NCI-H1105 treated with DMSO at 0.1 percent for 48 hours (cell line): ENCODE measurements around the gene ELAVL1.
"Not testable (repeated sequence)": the region's sequence is repeated elsewhere in the genome, so short reads cannot be mapped to it uniquely, and the experiment has no call there.

Source experiments
- DNase-seq: peaks from one replicate; lab custom pipeline; 2025; lab: John Stamatoyannopoulos, UW

ELAVL1 gene

GRCh38 chr19:7968008-7968795, 37.2 kb downstream of the ELAVL1 start:
- DNase-seq: no peak

- DNase-seq: no peak
Observed at GRCh38 chr19:7965921-7966665, 39.3 kb downstream of the ELAVL1 start.

GRCh38 chr19:7965259-7965841, 40.1 kb downstream of the ELAVL1 start:
- no peak for DNase-seq

- DNase-seq: no peak
Observed at GRCh38 chr19:7963566-7963965, 41.9 kb downstream of the ELAVL1 start.

- no peak for DNase-seq
Observed at GRCh38 chr19:7962644-7963268, 42.7 kb downstream of the ELAVL1 start.

- no peak for DNase-seq
Observed at GRCh38 chr19:7961920-7962626, 43.4 kb downstream of the ELAVL1 start.

- DNase-seq: not testable (repeated sequence)
Observed at GRCh38 chr19:7961082-7961481, 44.4 kb downstream of the ELAVL1 start.

- no peak for DNase-seq
Observed at GRCh38 chr19:7959211-7959610, 46.2 kb downstream of the ELAVL1 start.

GRCh38 chr19:7955696-7956095, 49.7 kb downstream of the ELAVL1 start:
- DNase-seq: no peak

GRCh38 chr19:7953576-7953975, 51.9 kb downstream of the ELAVL1 start:
- no peak for DNase-seq

- DNase-seq: no peak
Observed at GRCh38 chr19:7953060-7953459, 52.4 kb downstream of the ELAVL1 start.

- no peak for DNase-seq
Observed at GRCh38 chr19:7947939-7948338, 57.5 kb downstream of the ELAVL1 start.

- peak; percentile 90 for DNase-seq
Observed at GRCh38 chr19:7944177-7944761, 61.2 kb downstream of the ELAVL1 start.

- peak; percentile 99 for DNase-seq
Observed at GRCh38 chr19:7943444-7944176, 61.8 kb downstream of the ELAVL1 start, which contains the start of gene TIMM44. TIMM44 (minus strand) TSS chr19:7943666; CDS start chr19:7943651, 15 bp downstream.

GRCh38 chr19:7942981-7943443, 62.4 kb downstream of the ELAVL1 start:
- DNase-seq: peak; percentile 32

- no peak for DNase-seq
Observed at GRCh38 chr19:7941895-7942596, 63.4 kb downstream of the ELAVL1 start.

- no peak for DNase-seq
Observed at GRCh38 chr19:7940841-7941240, 64.6 kb downstream of the ELAVL1 start.

- no peak for DNase-seq
Observed at GRCh38 chr19:7934766-7935165, 70.7 kb downstream of the ELAVL1 start.

- no peak for DNase-seq
Observed at GRCh38 chr19:7933828-7934725, 71.4 kb downstream of the ELAVL1 start.
